Kidney (tissue), 14 donors: ENCODE data around the gene USP30. TPM values are rescaled to one million over a fixed set of nuclear protein-coding genes. Genes with fewer than 3 reads are reported as not detected.
A peak's percentile ranks its signal among the peaks of the same experiment; 100 is the strongest.
"Not testable (repeated sequence)": the region's sequence is repeated elsewhere in the genome, so short reads cannot be mapped to it uniquely, and the experiment has no call there.

ENCODE experiments used
- DNase-seq, 5 donors: peaks; one replicate each; pipeline ENCODE4 v3.0.0-alpha.2; 2013 to 2020
- FAIRE-seq: peaks from 2 replicates; lab custom pipeline; 2012; peaks lifted over from hg19 to GRCh38; lab: Jason Lieb, UNC
- H3K27ac ChIP-seq, 2 donors: one replicate each; pipeline ENCODE4 v1.7.0; 2013; ENCODE audit warnings: low read depth in 2 of 2, low read length in 2 of 2, inconsistent platforms in 1 of 2
- H3K27me3 ChIP-seq: one replicate; pipeline ENCODE4 v1.7.1; 2013; ENCODE audit warnings: low read length, inconsistent platforms; ENCODE audit not compliant: control insufficient read depth, insufficient read depth
- H3K36me3 ChIP-seq, 3 donors: one replicate each; pipeline versions ENCODE4 v1.7.0 to v1.7.1; 2013; ENCODE audit warnings: low read length in 3 of 3, control low read depth in 1 of 3, inconsistent platforms in 1 of 3; ENCODE audit not compliant: insufficient read depth in 3 of 3, control insufficient read depth in 2 of 3
- H3K4me1 ChIP-seq, 3 donors: one replicate each; pipeline versions ENCODE4 v1.7.0 to v1.7.1; 2013; ENCODE audit warnings: low read length in 3 of 3, inconsistent platforms in 1 of 3, low read depth in 1 of 3; ENCODE audit not compliant: control insufficient read depth in 2 of 3, insufficient read depth in 2 of 3
- H3K4me3 ChIP-seq, 3 donors: one replicate each; pipeline versions ENCODE4 v1.7.0 to v1.8.1; 2013; ENCODE audit warnings: low read length in 3 of 3, control low read depth in 1 of 3, inconsistent platforms in 1 of 3
- H3K9ac ChIP-seq, 3 donors: one replicate each; pipeline versions ENCODE4 v1.7.0 to v1.7.1; 2013; ENCODE audit warnings: low read length in 3 of 3, control low read depth in 1 of 3, inconsistent platforms in 1 of 3
- H3K9me3 ChIP-seq, 3 donors: one replicate each; pipeline versions ENCODE4 v1.7.0 to v1.7.1; 2013; ENCODE audit warnings: low read length in 3 of 3, control low read depth in 1 of 3, inconsistent platforms in 1 of 3; ENCODE audit not compliant: control insufficient read depth in 2 of 3, insufficient read depth in 1 of 3
- CTCF ChIP-seq: IDR thresholded peaks from 3 replicates; pipeline ENCODE4 v1.5.1; 2012; ENCODE audit warnings: mild to moderate bottlenecking, moderate library complexity, borderline replicate concordance; ENCODE audit not compliant: insufficient read depth; ENCODE audit errors: extremely low read depth
- intact Hi-C: fragments of 100-400 bp; cut with DNase I; formaldehyde crosslinking; loops from one replicate; pipeline ENCODE4 v1.11.1; 2022
- polyA plus RNA-seq: library from polyadenylated mRNA; stranded (reverse); fragments of 350-450 nt; fragmentation: Illumina TruSeq; extraction: RNeasy Lipid Tissue Mini Kit (QIAGEN cat#74804); gene quantifications from one replicate; pipeline ENCODE4 v1.2.3, GENCODE V29; 2014; ENCODE audit warnings: low read depth, low replicate concordance; ENCODE audit not compliant: insufficient read depth
- total RNA-seq: library from RNA; stranded (reverse); fragmentation: NEBNext Ultra II Directional; extraction: Animal tissue kit (Norgen Biotek cat#: 25700); gene quantifications from one replicate; pipeline ENCODE4 v1.2.1, GENCODE V29; 2021
- donor health status: control.
- donor health status: control.
- donor health status: control.
- donor health status: control.
- donor health status: control.
- donor health status: DM: yes; HTN: yes; CAD: no.
- donor health status: Normal renal cell carcinoma (clear cell type).

USP30 gene
- total and polyA plus RNA-seq, 2 donors from 2014 or later = 9.6 to 16.1 TPM

DNA sequence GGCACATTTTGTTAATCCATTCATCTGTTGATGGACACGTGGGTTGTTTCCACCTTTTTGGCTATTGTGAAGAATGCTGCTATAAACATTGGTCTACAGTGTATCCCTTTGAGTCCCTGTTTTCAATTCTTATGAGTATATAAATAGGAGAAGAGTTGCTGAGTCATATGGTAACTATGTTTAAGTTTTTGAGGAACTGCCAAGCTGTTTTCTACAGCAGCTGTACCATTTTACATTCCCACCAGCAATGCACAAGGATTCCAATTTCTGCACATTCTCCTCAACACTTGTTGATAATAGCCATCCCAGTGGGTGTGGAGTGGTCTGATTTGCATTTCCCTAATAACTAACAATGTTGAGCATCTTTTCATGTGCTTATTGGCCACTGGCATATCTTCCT is 24.6 kb upstream of the USP30 start:
- Histone ChIP-seq H3K4me3 (no peak overlapping the region), H3K9me3 (no peaks in the 10 kb centered on the region), H3K9ac (no peak overlapping the region), H3K4me1 (no peaks in the 10 kb centered on the region), H3K27ac (no peak overlapping the region), H3K36me3 (no peaks in the 10 kb centered on the region), H3K27me3 (no peaks in the 10 kb centered on the region)
- DNase-seq (peak in 1 of 5 donors; percentile 1), FAIRE-seq (no peak)
- intact Hi-C loops = no loop called here
- no peak for TF ChIP-seq CTCF

DNA sequence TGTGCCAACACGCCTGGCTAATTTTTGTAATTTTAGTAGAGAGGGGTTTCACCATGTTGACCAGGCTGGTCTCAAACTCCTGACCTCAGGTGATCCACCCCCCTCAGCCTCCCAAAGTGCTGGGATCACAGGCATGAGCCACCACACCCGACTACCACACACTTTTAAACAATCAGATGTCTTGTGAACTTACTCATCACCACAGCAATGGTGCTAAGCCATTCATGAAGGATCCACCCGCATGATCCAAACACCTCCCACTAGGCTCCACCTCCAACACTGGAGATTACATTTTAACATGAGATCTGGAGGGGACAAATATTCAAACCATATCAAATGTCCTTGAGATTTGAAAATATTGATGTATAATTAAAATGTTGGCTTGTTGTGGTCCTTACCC is 23.8 kb upstream of the USP30 start:
- H3K4me3 ChIP-seq, H3K9me3 ChIP-seq, H3K27ac ChIP-seq, H3K4me1 ChIP-seq, H3K27me3 ChIP-seq, intact Hi-C loops, DNase-seq, FAIRE-seq, H3K36me3 ChIP-seq, H3K9ac ChIP-seq: not testable (repeated sequence)

- Histone ChIP-seq H3K27me3 (no peaks in the 10 kb centered on the region), H3K9ac (no peak overlapping the region), H3K36me3 (no peaks in the 10 kb centered on the region), H3K9me3 (no peaks in the 10 kb centered on the region), H3K4me1 (no peaks in the 10 kb centered on the region), H3K4me3 (no peak overlapping the region), H3K27ac (no peak overlapping the region)
- intact Hi-C loops = no loop called here
- TF ChIP-seq CTCF = no peak
- no peak for FAIRE-seq
- no peak for DNase-seq
These were observed 23.0 kb upstream of the USP30 start for GRCh38 chr12:109029411-109029810.

DNA sequence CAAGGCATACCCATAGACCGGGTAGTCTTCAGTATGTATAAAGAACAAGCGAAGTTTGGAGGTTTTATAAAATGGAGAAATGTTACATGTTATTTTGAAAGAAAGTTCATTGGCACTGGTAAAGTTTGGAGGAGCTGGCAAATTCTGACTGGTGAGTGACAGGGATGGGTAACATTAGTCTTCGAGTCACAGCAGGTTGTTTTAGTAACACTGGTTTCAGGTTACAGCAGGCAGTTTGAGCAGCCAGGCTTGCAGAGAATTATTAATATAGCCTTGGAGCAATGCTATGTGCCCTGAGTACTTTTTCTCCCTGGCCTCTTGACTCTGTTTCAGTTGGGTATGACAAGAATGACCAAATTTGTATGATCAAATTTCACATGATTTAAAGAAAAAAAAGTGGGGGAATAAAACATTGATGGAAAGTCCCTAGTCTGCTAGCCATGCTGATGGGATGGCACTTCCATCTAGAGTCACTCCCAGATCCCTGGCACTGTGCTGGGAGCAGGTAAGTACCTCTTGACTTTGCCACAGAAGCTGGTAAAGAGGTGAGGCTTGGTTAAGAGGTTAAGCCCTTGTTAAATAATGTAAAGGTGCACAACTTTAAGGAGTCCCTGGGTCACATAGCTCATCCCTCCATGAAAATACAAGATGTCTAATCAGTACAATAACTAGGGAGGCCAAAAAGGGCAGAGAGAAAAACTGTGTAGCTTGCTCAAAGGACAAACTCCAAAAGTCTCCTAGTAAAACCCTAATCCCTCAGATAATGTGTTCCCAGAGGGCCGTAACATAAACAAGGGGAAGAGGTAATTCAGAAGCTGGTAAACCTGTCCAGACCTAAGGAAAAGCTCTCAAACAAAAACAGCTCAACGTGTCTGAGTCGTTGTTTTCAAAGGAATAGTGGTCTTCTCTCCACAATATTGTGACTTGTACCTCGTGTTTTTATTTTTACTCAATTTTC is 18.9 kb upstream of the USP30 start:
- H3K4me3 ChIP-seq = no peak overlapping the region
- peak in 2 of 5 donors; percentile 7 to 22 for DNase-seq
- no peaks in the 10 kb centered on the region for H3K27me3 ChIP-seq
- H3K4me1 ChIP-seq = no peaks in the 10 kb centered on the region
- FAIRE-seq = no peak
- H3K9ac ChIP-seq = no peak overlapping the region
- H3K27ac ChIP-seq = no peak overlapping the region
- no peak for TF ChIP-seq CTCF
- intact Hi-C loops = no loop called here
- H3K36me3 ChIP-seq = no peaks in the 10 kb centered on the region
- H3K9me3 ChIP-seq = no peaks in the 10 kb centered on the region
